ENCODE results near the gene LIN7B. TPM values are rescaled to one million over a fixed set of nuclear protein-coding genes. Genes with fewer than 3 reads are reported as not detected.

LIN7B gene
- total and polyA plus RNA-seq, 2 of the 13 experiments (the other 11 are each of a cell fraction or from before 2014, with no cell fraction given) = 5.3 to 7.6 TPM

DNA sequence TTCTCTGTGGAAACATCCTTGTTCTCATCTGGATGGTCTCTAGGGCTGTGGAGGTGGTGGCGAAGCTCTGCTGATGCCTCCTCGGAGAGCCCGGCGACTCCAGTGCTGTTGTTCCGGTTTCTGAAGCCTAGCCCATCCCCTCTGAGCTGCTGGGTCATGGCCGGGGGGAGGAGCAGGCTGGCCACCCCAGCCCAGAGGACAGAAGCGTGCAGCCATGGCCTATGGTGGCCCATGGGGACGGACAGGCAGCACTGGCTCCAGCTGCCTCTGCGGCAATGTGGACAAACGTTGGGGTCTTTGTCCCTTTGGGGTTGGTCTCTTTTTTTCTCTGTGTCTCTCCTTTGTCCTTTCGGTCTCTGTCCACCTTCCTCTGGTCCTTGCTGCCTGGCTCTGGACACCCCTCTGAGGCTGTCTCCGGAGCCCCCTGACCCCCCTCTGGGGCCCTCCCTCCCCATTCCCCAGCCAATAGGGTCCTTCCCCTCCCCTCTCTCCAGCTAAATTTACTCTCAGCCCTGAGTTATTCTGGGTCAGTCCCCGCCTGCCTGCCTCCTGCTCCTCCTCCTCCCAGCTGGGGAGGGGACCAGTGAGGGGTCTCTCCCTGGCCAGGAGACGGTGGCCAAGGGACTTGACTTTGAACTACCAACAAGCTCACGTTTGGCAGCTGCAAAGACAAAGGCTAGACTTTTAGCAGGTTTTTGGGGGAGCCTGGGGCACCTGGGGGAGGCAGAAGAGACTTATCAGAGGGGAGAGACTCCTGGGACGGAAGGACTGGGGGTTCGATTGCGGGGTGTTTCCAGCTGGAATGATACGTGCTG lies 41.0 kb downstream of the LIN7B start, which contains the start of gene HRC (continued):
- TF ChIP-seq, protein P1, sequence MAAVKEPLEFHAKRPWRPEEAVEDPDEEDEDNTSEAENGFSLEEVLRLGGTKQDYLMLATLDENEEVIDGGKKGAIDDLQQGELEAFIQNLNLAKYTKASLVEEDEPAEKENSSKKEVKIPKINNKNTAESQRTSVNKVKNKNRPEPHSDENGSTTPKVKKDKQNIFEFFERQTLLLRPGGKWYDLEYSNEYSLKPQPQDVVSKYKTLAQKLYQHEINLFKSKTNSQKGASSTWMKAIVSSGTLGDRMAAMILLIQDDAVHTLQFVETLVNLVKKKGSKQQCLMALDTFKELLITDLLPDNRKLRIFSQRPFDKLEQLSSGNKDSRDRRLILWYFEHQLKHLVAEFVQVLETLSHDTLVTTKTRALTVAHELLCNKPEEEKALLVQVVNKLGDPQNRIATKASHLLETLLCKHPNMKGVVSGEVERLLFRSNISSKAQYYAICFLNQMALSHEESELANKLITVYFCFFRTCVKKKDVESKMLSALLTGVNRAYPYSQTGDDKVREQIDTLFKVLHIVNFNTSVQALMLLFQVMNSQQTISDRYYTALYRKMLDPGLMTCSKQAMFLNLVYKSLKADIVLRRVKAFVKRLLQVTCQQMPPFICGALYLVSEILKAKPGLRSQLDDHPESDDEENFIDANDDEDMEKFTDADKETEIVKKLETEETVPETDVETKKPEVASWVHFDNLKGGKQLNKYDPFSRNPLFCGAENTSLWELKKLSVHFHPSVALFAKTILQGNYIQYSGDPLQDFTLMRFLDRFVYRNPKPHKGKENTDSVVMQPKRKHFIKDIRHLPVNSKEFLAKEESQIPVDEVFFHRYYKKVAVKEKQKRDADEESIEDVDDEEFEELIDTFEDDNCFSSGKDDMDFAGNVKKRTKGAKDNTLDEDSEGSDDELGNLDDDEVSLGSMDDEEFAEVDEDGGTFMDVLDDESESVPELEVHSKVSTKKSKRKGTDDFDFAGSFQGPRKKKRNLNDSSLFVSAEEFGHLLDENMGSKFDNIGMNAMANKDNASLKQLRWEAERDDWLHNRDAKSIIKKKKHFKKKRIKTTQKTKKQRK (IDR thresholded peaks at IDR 0.05; ENCODE audit: low read length) = no peak
- TF ChIP-seq MEIS2 (CRISPR knock-in tag; IDR thresholded peaks at IDR 0.05) (0 out of 2 replicates have a peak, but pooled peaks have one; percentile 31), ELF1 (CRISPR knock-in tag; IDR thresholded peaks at IDR 0.05) (peak; percentile 72), KAT2B (IDR thresholded peaks at IDR 0.05; ENCODE audit: borderline replicate concordance, low read depth, low read length) (no peak), ESRRA (CRISPR knock-in tag; IDR thresholded peaks at IDR 0.05; ENCODE audit: low read depth) (0 out of 2 replicates have a peak, but pooled peaks have one; percentile 33), ETV5 (CRISPR knock-in tag; IDR thresholded peaks at IDR 0.05; ENCODE audit: borderline replicate concordance) (peak; percentile 54; the same call in 1 of the 2 replicates), HDAC6 (IDR thresholded peaks at IDR 0.05; ENCODE audit: low read depth, low read length) (no peak), PHF20 (CRISPR knock-in tag; IDR thresholded peaks at IDR 0.05) (peak; percentile 62), ZNF510 (CRISPR knock-in tag; IDR thresholded peaks at IDR 0.05; ENCODE audit: low read depth) (no peak), FOXK1 (CRISPR knock-in tag; IDR thresholded peaks at IDR 0.05; ENCODE audit: borderline replicate concordance, low read depth) (peak; percentile 79; the same call in 1 of the 2 replicates), SP4 (CRISPR knock-in tag; IDR thresholded peaks at IDR 0.05) (0 out of 2 replicates have a peak, but pooled peaks have one; percentile 30), ZNF788 (CRISPR knock-in tag; IDR thresholded peaks at IDR 0.05; ENCODE audit: borderline replicate concordance) (peak; percentile 68; the same call in 1 of the 2 replicates)
- TF ChIP-seq, protein P2, sequence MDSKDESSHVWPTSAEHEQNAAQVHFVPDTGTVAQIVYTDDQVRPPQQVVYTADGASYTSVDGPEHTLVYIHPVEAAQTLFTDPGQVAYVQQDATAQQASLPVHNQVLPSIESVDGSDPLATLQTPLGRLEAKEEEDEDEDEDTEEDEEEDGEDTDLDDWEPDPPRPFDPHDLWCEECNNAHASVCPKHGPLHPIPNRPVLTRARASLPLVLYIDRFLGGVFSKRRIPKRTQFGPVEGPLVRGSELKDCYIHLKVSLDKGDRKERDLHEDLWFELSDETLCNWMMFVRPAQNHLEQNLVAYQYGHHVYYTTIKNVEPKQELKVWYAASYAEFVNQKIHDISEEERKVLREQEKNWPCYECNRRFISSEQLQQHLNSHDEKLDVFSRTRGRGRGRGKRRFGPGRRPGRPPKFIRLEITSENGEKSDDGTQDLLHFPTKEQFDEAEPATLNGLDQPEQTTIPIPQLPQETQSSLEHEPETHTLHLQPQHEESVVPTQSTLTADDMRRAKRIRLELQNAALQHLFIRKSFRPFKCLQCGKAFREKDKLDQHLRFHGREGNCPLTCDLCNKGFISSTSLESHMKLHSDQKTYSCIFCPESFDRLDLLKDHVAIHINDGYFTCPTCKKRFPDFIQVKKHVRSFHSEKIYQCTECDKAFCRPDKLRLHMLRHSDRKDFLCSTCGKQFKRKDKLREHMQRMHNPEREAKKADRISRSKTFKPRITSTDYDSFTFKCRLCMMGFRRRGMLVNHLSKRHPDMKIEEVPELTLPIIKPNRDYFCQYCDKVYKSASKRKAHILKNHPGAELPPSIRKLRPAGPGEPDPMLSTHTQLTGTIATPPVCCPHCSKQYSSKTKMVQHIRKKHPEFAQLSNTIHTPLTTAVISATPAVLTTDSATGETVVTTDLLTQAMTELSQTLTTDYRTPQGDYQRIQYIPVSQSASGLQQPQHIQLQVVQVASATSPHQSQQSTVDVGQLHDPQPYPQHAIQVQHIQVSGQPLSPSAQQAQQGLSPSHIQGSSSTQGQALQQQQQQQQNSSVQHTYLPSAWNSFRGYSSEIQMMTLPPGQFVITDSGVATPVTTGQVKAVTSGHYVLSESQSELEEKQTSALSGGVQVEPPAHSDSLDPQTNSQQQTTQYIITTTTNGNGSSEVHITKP (CRISPR knock-in tag; IDR thresholded peaks at IDR 0.05; ENCODE audit: low read depth) = peak; percentile 82; the same call in 1 of the 2 replicates
- TF ChIP-seq, protein P3, sequence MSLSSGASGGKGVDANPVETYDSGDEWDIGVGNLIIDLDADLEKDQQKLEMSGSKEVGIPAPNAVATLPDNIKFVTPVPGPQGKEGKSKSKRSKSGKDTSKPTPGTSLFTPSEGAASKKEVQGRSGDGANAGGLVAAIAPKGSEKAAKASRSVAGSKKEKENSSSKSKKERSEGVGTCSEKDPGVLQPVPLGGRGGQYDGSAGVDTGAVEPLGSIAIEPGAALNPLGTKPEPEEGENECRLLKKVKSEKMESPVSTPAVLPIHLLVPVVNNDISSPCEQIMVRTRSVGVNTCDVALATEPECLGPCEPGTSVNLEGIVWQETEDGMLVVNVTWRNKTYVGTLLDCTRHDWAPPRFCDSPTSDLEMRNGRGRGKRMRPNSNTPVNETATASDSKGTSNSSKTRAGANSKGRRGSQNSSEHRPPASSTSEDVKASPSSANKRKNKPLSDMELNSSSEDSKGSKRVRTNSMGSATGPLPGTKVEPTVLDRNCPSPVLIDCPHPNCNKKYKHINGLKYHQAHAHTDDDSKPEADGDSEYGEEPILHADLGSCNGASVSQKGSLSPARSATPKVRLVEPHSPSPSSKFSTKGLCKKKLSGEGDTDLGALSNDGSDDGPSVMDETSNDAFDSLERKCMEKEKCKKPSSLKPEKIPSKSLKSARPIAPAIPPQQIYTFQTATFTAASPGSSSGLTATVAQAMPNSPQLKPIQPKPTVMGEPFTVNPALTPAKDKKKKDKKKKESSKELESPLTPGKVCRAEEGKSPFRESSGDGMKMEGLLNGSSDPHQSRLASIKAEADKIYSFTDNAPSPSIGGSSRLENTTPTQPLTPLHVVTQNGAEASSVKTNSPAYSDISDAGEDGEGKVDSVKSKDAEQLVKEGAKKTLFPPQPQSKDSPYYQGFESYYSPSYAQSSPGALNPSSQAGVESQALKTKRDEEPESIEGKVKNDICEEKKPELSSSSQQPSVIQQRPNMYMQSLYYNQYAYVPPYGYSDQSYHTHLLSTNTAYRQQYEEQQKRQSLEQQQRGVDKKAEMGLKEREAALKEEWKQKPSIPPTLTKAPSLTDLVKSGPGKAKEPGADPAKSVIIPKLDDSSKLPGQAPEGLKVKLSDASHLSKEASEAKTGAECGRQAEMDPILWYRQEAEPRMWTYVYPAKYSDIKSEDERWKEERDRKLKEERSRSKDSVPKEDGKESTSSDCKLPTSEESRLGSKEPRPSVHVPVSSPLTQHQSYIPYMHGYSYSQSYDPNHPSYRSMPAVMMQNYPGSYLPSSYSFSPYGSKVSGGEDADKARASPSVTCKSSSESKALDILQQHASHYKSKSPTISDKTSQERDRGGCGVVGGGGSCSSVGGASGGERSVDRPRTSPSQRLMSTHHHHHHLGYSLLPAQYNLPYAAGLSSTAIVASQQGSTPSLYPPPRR (CRISPR knock-in tag; IDR thresholded peaks at IDR 0.05; ENCODE audit: borderline replicate concordance) = peak; percentile 26; the same call in 1 of the 2 replicates

Data from HepG2 (cell line).